ENCODE results near the gene PPP1R12A. TPM values are rescaled to one million over a fixed set of nuclear protein-coding genes. Genes with fewer than 3 reads are reported as not detected.
"Not testable (repeated sequence)": the region's sequence is repeated elsewhere in the genome, so short reads cannot be mapped to it uniquely, and the experiment has no call there.

PPP1R12A gene
- total RNA-seq, 2 experiments from 2014 or later, result 86.5 to 90.8 TPM

DNA sequence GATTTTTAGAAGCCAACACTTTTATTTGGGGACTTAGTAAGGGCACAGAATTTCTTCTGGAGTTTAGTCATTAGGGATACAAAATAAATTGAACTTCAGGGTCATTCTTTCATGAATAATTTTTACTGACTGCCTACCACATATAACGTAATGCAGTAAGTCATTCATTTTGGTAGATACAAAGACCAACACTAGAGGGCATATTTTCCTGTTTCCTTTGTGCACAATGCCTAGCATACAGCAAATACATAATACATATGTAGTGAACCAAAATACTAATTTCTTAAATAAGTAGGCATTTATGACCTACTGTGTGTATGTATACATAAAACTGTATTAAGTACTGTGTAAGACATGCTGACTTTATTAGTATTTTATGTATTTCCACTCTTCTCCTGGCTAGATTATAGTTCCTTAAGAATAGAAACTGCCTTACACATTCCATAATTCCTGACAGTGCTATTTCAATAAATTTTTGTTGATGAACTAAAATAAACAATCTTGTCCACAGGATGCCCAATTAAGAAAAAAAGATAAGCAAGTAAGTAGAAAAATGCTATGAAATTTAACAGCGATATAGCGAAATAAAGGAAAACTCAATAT, 47.9 kb downstream of the PPP1R12A start:
- no peaks in the 10 kb centered on the region for H3K27me3 Mint-ChIP-seq (ENCODE audit: low read depth)
- H3K36me3 Mint-ChIP-seq (ENCODE audit: low read depth), result peaks cover 12% of the 10 kb centered on the region
- ChIA-PET POLR2A (no interaction called here), CTCF (interaction anchor here (0.6 to 3.0 kb wide), 8 partner anchors 11 to 300 kb away, joined by 3 to 20 read pairs (median 5); no protein-coding TSS in a partner anchor)
- H3K4me3 Mint-ChIP-seq, result no peak overlapping the region
- no peak overlapping the region for H3K27ac Mint-ChIP-seq
- DNase-seq, result no peak
- peak; percentile 92 for ATAC-seq
- peaks cover 31% of the 10 kb centered on the region for H3K4me1 Mint-ChIP-seq (ENCODE audit: low read depth)
- no peaks in the 10 kb centered on the region for H3K9me3 Mint-ChIP-seq (ENCODE audit: insufficient read depth)

DNA sequence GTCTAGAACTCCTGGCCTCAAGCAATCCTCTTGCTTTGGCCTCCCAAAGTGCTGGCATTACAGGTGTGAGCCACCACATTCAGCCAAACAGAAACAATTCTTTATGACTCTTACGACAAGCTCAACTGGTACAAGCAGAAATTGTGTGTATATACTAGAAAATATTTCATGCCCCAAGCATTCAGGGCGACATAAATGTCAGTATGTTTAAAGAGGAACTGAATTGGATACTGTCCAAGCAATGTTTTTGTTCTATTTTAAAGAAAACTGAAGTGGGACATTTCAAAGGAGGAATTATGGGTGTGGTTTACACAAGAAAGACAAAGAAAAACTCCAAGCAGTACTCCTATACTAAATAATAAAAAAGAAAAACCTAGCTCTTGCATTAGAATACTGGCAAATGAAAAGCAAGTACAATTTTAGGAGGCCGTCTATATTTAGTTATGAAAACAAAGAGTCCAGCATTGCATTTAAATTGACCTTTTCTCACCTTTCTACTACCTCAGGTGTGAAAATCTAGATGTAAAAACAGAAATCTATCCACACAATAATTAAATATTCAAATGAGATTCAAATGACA, 48.9 kb downstream of the PPP1R12A start:
- DNase-seq, result no peak
- H3K4me1 Mint-ChIP-seq (ENCODE audit: low read depth), result peaks cover 38% of the 10 kb centered on the region
- H3K9me3 Mint-ChIP-seq (ENCODE audit: insufficient read depth), result no peaks in the 10 kb centered on the region
- POLR2A ChIA-PET, result no interaction called here
- H3K27ac Mint-ChIP-seq, result no peak overlapping the region
- no peak overlapping the region for H3K4me3 Mint-ChIP-seq
- no peak for ATAC-seq
- H3K27me3 Mint-ChIP-seq (ENCODE audit: low read depth), result no peaks in the 10 kb centered on the region
- peaks cover 7% of the 10 kb centered on the region for H3K36me3 Mint-ChIP-seq (ENCODE audit: low read depth)
- CTCF ChIA-PET, result interaction anchor here (0.6 to 3.0 kb wide), 7 partner anchors 10 to 301 kb away, joined by 3 to 20 read pairs (median 5); no protein-coding TSS in a partner anchor

DNA sequence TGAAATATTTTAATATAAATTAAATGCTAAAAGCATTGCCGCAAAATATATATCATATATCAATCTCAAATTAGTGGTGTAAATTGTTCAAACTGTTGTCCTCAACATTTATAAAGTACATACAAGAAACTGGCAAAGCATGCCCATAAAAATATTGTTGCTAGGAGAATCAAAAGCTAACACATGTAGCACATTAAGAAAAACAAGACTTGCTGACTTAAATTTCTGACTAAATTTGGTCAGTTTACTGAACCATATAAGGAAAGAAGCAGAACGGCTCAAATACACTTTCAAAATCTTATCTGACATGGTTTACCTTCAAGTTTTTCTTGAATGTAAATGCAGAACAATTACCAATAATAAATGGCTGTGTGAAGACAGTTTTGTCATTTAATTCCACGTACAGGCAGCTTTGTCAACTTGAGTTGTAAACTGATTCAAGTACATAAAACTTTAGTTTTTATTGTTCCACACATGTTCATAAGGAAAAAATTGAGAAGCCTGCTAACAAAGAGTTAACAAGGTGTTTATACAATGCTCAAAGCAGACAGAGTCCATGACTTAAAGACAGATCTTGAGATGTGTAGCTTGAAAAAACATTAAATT, 50.4 kb downstream of the PPP1R12A start:
- ChIA-PET CTCF (interaction anchor here (1.0 to 1.7 kb wide), 2 partner anchors 303 to 385 kb away, joined by 3 to 7 read pairs; no protein-coding TSS in a partner anchor), POLR2A (interaction anchor here (0.5 kb wide), 1 partner anchor 435 kb away, joined by 4 read pairs; no protein-coding TSS in a partner anchor)
- peaks cover 12% of the 10 kb centered on the region for H3K36me3 Mint-ChIP-seq (ENCODE audit: low read depth)
- no peak overlapping the region for H3K27ac Mint-ChIP-seq
- H3K4me1 Mint-ChIP-seq (ENCODE audit: low read depth), result peaks cover 43% of the 10 kb centered on the region
- H3K4me3 Mint-ChIP-seq, result no peak overlapping the region
- no peaks in the 10 kb centered on the region for H3K9me3 Mint-ChIP-seq (ENCODE audit: insufficient read depth)
- H3K27me3 Mint-ChIP-seq (ENCODE audit: low read depth), result no peaks in the 10 kb centered on the region
- ATAC-seq (no peak), DNase-seq (no peak)

GRCh38 chr12:79883216-79883615, 51.7 kb downstream of the PPP1R12A start:
- CTCF ChIA-PET, result interaction anchor here (1.7 kb wide), 1 partner anchor 304 kb away, joined by 7 read pairs; no protein-coding TSS in a partner anchor
- no peak overlapping the region for H3K4me3 Mint-ChIP-seq
- POLR2A ChIA-PET, result no interaction called here
- H3K27ac Mint-ChIP-seq, result no peak overlapping the region
- H3K4me1 Mint-ChIP-seq (ENCODE audit: low read depth), result peaks cover 43% of the 10 kb centered on the region
- ATAC-seq (no peak), DNase-seq (no peak)
- H3K9me3 Mint-ChIP-seq (ENCODE audit: insufficient read depth), result no peaks in the 10 kb centered on the region
- no peaks in the 10 kb centered on the region for H3K27me3 Mint-ChIP-seq (ENCODE audit: low read depth)
- peaks cover 15% of the 10 kb centered on the region for H3K36me3 Mint-ChIP-seq (ENCODE audit: low read depth)

- peaks cover 37% of the 10 kb centered on the region for H3K4me1 Mint-ChIP-seq (ENCODE audit: low read depth)
- no peak overlapping the region for H3K4me3 Mint-ChIP-seq
- ChIA-PET CTCF (no interaction called here), POLR2A (interaction anchor here (0.6 kb wide), 1 partner anchor 84 kb away, joined by 4 read pairs; no protein-coding TSS in a partner anchor)
- no peak overlapping the region for H3K27ac Mint-ChIP-seq
- no peaks in the 10 kb centered on the region for H3K27me3 Mint-ChIP-seq (ENCODE audit: low read depth)
- DNase-seq (no peak), ATAC-seq (no peak)
- no peaks in the 10 kb centered on the region for H3K9me3 Mint-ChIP-seq (ENCODE audit: insufficient read depth)
- H3K36me3 Mint-ChIP-seq (ENCODE audit: low read depth), result peaks cover 19% of the 10 kb centered on the region
These were observed 53.5 kb downstream of the PPP1R12A start for GRCh38 chr12:79881351-79881750.

DNA sequence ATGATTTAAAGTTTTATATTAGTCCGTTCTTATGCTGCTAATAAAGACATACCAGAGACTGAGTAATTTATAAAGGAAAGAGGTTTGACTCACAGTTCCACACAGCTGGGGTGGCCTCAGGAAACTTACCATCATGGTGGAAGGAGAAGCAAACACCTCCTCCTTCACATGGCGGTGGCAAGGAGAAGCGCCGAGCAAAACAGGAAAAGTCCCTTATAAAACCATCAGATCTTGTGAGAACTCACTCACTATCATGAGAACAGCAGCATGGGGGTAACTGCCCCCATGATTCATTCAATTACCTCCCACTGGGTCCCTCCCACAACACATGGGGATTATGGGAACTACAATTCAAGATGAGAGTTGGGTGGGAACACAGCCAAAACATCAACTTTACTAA, 56.4 kb downstream of the PPP1R12A start:
- ATAC-seq; H3K9me3 Mint-ChIP-seq (ENCODE audit: insufficient read depth); H3K27ac Mint-ChIP-seq; H3K4me3 Mint-ChIP-seq; DNase-seq; H3K27me3 Mint-ChIP-seq (ENCODE audit: low read depth); CTCF ChIA-PET; POLR2A ChIA-PET: not testable (repeated sequence)
- peaks cover 24% of the 10 kb centered on the region for H3K36me3 Mint-ChIP-seq (ENCODE audit: low read depth)
- peaks cover 36% of the 10 kb centered on the region for H3K4me1 Mint-ChIP-seq (ENCODE audit: low read depth)

DNA sequence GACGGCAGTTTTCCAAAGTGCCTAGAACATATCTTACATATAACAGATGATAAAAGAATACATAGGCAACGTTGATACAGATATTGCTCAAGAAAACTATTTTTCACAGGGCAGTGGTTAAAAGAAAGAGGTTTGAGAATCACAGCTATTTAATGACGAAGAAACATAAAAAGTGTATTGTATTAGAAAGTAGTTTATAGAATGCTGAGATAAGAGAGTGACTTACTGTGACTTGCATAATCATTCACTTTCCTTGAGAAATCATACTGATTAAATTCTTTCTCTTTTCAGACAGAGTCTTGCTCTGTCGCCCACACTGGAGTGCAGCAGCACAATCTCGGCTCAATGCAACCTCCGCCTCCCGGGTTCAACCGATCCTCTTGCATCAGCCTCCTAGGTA, 57.7 kb downstream of the PPP1R12A start:
- Mint-ChIP-seq H3K4me3 (no peak overlapping the region), H3K27me3 (ENCODE audit: low read depth) (no peaks in the 10 kb centered on the region), H3K4me1 (ENCODE audit: low read depth) (peaks cover 27% of the 10 kb centered on the region), H3K36me3 (ENCODE audit: low read depth) (peaks cover 27% of the 10 kb centered on the region), H3K27ac (no peak overlapping the region), H3K9me3 (ENCODE audit: insufficient read depth) (no peaks in the 10 kb centered on the region)
- POLR2A ChIA-PET, result no interaction called here
- ATAC-seq (no peak), DNase-seq (no peak)
- CTCF ChIA-PET, result no interaction called here

GRCh38 chr12:79874665-79875064, 60.2 kb downstream of the PPP1R12A start:
- ATAC-seq (no peak), DNase-seq (no peak)
- Mint-ChIP-seq H3K4me1 (ENCODE audit: low read depth) (peaks cover 10% of the 10 kb centered on the region), H3K27me3 (ENCODE audit: low read depth) (no peaks in the 10 kb centered on the region), H3K36me3 (ENCODE audit: low read depth) (peaks cover 41% of the 10 kb centered on the region), H3K4me3 (no peak overlapping the region), H3K9me3 (ENCODE audit: insufficient read depth) (no peaks in the 10 kb centered on the region), H3K27ac (no peak overlapping the region)
- POLR2A ChIA-PET, result no interaction called here
- CTCF ChIA-PET, result no interaction called here

DNA sequence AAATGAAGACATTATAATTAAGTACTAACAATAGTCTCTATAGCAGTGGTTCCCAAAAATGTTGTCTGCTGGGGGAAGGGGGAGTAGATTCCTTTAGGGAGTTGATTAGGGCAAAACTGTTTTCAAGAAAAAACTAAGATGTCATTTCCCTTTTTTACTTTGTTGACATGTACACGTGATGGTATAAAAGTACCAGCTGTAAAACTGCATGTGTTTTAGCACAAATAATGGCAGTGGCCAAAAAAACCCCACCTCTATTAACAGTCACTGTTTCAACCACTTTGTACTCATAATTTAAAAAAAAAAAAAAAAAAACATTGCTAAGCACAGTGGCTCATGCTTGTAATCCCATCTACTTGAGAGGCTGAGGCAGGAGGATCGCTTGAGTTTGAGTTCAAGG, 61.7 kb downstream of the PPP1R12A start:
- no peaks in the 10 kb centered on the region for H3K27me3 Mint-ChIP-seq (ENCODE audit: low read depth)
- H3K9me3 Mint-ChIP-seq (ENCODE audit: insufficient read depth), result peaks cover 4% of the 10 kb centered on the region
- DNase-seq (no peak), ATAC-seq (no peak)
- peaks cover 10% of the 10 kb centered on the region for H3K4me1 Mint-ChIP-seq (ENCODE audit: low read depth)
- ChIA-PET POLR2A (no interaction called here), CTCF (interaction anchor here (0.7 kb wide), 1 partner anchor 20 kb away, joined by 3 read pairs; no protein-coding TSS in a partner anchor)
- H3K36me3 Mint-ChIP-seq (ENCODE audit: low read depth), result peaks cover 51% of the 10 kb centered on the region
- H3K27ac Mint-ChIP-seq, result no peak overlapping the region
- H3K4me3 Mint-ChIP-seq, result no peak overlapping the region

DNA sequence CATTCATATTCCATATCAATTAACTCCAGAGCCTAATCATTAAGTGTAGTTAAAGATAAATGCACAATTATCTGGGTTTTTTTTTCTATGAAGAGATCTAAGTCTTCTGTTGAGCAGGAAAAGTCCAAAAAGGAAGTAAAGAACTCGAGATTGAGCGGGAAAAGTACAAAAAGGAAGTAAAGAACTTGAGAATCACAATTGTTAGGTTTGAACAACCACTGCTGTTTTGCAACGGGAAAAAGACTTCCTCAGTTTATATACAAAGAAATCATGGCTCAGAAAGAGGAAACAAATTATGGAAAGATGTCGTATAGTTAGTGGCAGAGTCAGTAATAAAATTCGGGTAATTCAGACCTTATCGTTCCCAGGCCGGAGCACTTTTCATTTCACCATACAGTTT, 63.3 kb downstream of the PPP1R12A start:
- ATAC-seq (no peak), DNase-seq (no peak)
- H3K9me3 Mint-ChIP-seq (ENCODE audit: insufficient read depth), result peaks cover 16% of the 10 kb centered on the region
- no peaks in the 10 kb centered on the region for H3K27me3 Mint-ChIP-seq (ENCODE audit: low read depth)
- POLR2A ChIA-PET, result no interaction called here
- H3K36me3 Mint-ChIP-seq (ENCODE audit: low read depth), result peaks cover 61% of the 10 kb centered on the region
- H3K4me3 Mint-ChIP-seq, result no peak overlapping the region
- H3K27ac Mint-ChIP-seq, result no peak overlapping the region
- H3K4me1 Mint-ChIP-seq (ENCODE audit: low read depth), result peaks cover 10% of the 10 kb centered on the region
- CTCF ChIA-PET, result no interaction called here

- POLR2A ChIA-PET, result no interaction called here
- peaks cover 68% of the 10 kb centered on the region for H3K36me3 Mint-ChIP-seq (ENCODE audit: low read depth)
- H3K27ac Mint-ChIP-seq, result no peak overlapping the region
- peaks cover 16% of the 10 kb centered on the region for H3K9me3 Mint-ChIP-seq (ENCODE audit: insufficient read depth)
- no peaks in the 10 kb centered on the region for H3K27me3 Mint-ChIP-seq (ENCODE audit: low read depth)
- peaks cover 4% of the 10 kb centered on the region for H3K4me1 Mint-ChIP-seq (ENCODE audit: low read depth)
- CTCF ChIA-PET, result interaction anchor here (1.4 kb wide), 1 partner anchor 16 kb away, joined by 5 read pairs; no protein-coding TSS in a partner anchor
- no peak for DNase-seq
- ATAC-seq, result no peak
- no peak overlapping the region for H3K4me3 Mint-ChIP-seq
These were observed 64.0 kb downstream of the PPP1R12A start for GRCh38 chr12:79870916-79871315.

DNA sequence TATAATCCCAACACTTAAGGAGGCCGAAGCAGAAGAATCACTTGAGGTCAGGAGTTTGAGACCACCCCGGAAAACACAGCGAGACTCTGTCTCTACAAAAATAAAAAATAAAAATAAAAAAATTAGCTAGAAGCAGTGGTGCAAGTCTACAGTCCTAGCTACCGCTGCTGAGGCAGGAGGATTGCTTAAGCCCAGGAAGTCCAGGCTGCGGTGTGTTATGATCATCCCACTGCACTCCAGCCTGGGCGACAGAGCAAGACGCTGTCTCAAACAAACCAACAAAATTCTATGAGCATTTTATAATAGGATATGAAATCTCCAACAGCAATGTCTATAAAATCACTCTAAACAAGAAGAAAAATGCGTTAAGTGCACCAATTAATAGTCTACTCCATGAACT, 75.3 kb downstream of the PPP1R12A start:
- ChIA-PET POLR2A (no interaction called here), CTCF (no interaction called here)
- Mint-ChIP-seq H3K27me3 (ENCODE audit: low read depth) (no peaks in the 10 kb centered on the region), H3K4me1 (ENCODE audit: low read depth) (peaks cover 3% of the 10 kb centered on the region), H3K9me3 (ENCODE audit: insufficient read depth) (peaks cover 22% of the 10 kb centered on the region), H3K4me3 (no peak overlapping the region), H3K27ac (no peak overlapping the region), H3K36me3 (ENCODE audit: low read depth) (peaks cover 64% of the 10 kb centered on the region)
- no peak for ATAC-seq
- DNase-seq, result no peak

Measured in activated CD8-positive, alpha-beta T cell treated with anti-CD3 and anti-CD28 coated beads, Interleukin-2, amount 10 ng/mL, durations not matched to agents 7 days and 5 days (primary cell).